OCI-LY3 (cell line): ENCODE data around the gene KRTAP4-4.

ENCODE experiments used
- H2AFZ ChIP-seq: fragments of 200-600, 300-600 bp; shearing (Covaris generic); 2 replicates; pipeline ENCODE4 v1.6.0; 2014; ENCODE audit warnings: antibody characterized with exemption, low read depth, low read length
- H3K27ac ChIP-seq: fragments of 200-600, 300-600 bp; sonication (generic); 2 replicates; pipeline ENCODE4 v1.5.1; 2014; ENCODE audit warnings: mild to moderate bottlenecking, low read length, moderate library complexity, mixed read lengths
- H3K27me3 ChIP-seq: fragments of 200-600, 300-600 bp; sonication (generic); 2 replicates; pipeline ENCODE4 v1.6.1; 2014; ENCODE audit warnings: low read depth, low read length, mixed read lengths
- H3K36me3 ChIP-seq: fragments of 200-600, 300-600 bp; sonication (generic); replicated peaks from 2 replicates; pipeline ENCODE3; 2014; ENCODE audit warnings: low read depth, low read length, mixed read lengths
- H3K4me1 ChIP-seq: fragments of 300-600, 200-600 bp; sonication (generic); 2 replicates; pipeline ENCODE4 v1.6.1; 2014; ENCODE audit warnings: low read length, mixed read lengths
- H3K4me2 ChIP-seq: fragments of 200-600, 300-600 bp; sonication (generic); 2 replicates; pipeline ENCODE4 v1.6.1; 2014; ENCODE audit warnings: low read length, mixed read lengths
- H3K4me3 ChIP-seq: fragments of 300-600, 200-600 bp; sonication (generic); 2 replicates; pipeline ENCODE4 v1.5.1; 2014; ENCODE audit warnings: antibody characterized with exemption, mild to moderate bottlenecking, low read length, moderate library complexity
- H3K79me2 ChIP-seq: fragments of 300-600, 200-600 bp; shearing (Covaris generic); 2 replicates; pipeline ENCODE4 v1.6.1; 2014; ENCODE audit warnings: mild to moderate bottlenecking, low read length, mixed read lengths
- H3K9ac ChIP-seq: fragments of 300-600, 200-600 bp; shearing (Covaris generic); 2 replicates; pipeline ENCODE4 v1.6.0; 2014; ENCODE audit warnings: mild to moderate bottlenecking, low read length, moderate library complexity
- H3K9me3 ChIP-seq: fragments of 200-600, 300-600 bp; shearing (Covaris generic); 2 replicates; pipeline ENCODE4 v1.6.1; 2014; ENCODE audit warnings: low read length, mixed read lengths; ENCODE audit not compliant: insufficient read depth
- H4K20me1 ChIP-seq: fragments of 200-600, 300-600 bp; sonication (generic); 2 replicates; pipeline ENCODE4 v1.6.1; 2016; ENCODE audit warnings: low read length, mixed read lengths; ENCODE audit not compliant: insufficient read depth
- CTCF ChIP-seq: fragments of 200-600, 300-600 bp; sonication (generic); IDR thresholded peaks from 2 replicates; pipeline ENCODE4 v1.5.1; 2014; ENCODE audit warnings: antibody characterized with exemption, low read length, low read depth
- EZH2phosphoT487 ChIP-seq: fragments of 200-600 bp; shearing (Covaris generic); IDR thresholded peaks from 2 replicates; pipeline ENCODE4 v1.6.1; 2018; ENCODE audit warnings: antibody characterized with exemption, mixed run types, low read depth

Gene KRTAP4-4

DNA sequence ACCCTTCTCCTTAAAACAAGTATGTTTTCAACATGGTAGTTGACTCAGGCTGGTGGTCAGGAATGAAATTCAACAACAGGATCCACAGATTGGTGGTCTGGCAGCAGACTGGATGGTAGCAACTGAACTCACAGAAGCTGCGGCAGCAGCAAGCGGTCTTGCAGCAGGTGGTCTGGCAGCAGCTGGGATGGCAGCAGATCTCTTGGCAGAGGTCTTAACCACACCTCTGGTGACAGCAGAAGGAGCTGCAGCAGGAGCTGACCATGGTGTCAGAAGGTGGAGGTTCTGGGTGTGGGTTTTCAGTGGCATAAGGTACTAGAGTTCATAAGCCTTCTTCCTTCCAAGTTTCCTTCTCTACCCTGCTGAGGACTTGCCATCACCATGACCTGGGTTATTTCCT lies 26.3 kb upstream of the KRTAP4-4 start:
- no peaks in the 10 kb centered on the region for H4K20me1 ChIP-seq
- TF ChIP-seq CTCF (no peak), EZH2phosphoT487 (no peak)

DNA sequence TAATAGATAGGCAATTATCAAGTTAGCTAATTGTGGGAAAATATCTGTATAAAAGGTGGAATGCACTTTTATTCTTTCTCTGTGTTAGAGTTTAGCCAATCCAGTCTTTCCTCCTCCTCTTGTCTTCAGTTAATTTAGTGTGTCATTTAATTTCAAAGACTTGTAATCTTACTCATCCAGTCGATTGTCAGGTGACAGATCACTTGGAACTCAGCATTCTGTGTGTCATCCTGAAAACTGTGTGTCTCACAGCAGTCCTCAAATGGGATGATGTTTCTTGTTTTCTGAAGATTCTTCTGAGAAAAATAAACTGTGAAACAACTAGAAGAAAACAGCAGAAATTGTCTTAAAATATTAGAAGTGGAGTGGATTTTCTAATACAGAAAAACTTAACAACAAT lies 24.5 kb upstream of the KRTAP4-4 start:
- Histone ChIP-seq H4K20me1 (no peaks in the 10 kb centered on the region), H3K9ac (no peak overlapping the region), H3K4me3 (no peak overlapping the region), H2AFZ (no peak overlapping the region), H3K9me3 (no peaks in the 10 kb centered on the region), H3K27me3 (peaks cover 11% of the 10 kb centered on the region), H3K27ac (no peak overlapping the region), H3K4me1 (no peaks in the 10 kb centered on the region), H3K36me3 (no peaks in the 10 kb centered on the region), H3K79me2 (no peaks in the 10 kb centered on the region), H3K4me2 (no peak overlapping the region)
- TF ChIP-seq CTCF: no peak
- TF ChIP-seq EZH2phosphoT487: no peak

More for the DNA sequence above, 26.3 kb upstream of the KRTAP4-4 start:
- Histone ChIP-seq H3K9me3 (no peaks in the 10 kb centered on the region), H3K36me3 (no peaks in the 10 kb centered on the region), H3K4me1 (no peaks in the 10 kb centered on the region), H3K9ac (no peak overlapping the region), H2AFZ (no peak overlapping the region), H3K27ac (no peak overlapping the region), H3K79me2 (no peaks in the 10 kb centered on the region), H3K27me3 (peaks cover 15% of the 10 kb centered on the region), H3K4me2 (no peak overlapping the region), H3K4me3 (no peak overlapping the region)

GRCh38 chr17:41184480-41184961 lies 24.0 kb upstream of the KRTAP4-4 start, which contains the start of gene KRTAP4-1:
Gene KRTAP4-1 (minus strand): TSS chr17:41184911. CDS start chr17:41184854, 57 bp downstream.
- H3K27ac ChIP-seq: no peak within 1 kb of the TSS
- H3K9me3 ChIP-seq: no peaks in the 10 kb centered on the region
- no peak within 1 kb of the TSS for H3K4me3 ChIP-seq
- H3K9ac ChIP-seq: no peak within 1 kb of the TSS
- H3K4me1 ChIP-seq: no peaks in the 10 kb centered on the region
- H3K36me3 ChIP-seq: no peaks in the 10 kb centered on the region
- H4K20me1 ChIP-seq: no peaks in the 10 kb centered on the region
- H3K79me2 ChIP-seq: no peaks in the 10 kb centered on the region
- H3K4me2 ChIP-seq: no peak within 1 kb of the TSS
- peaks cover 11% of the 10 kb centered on the region for H3K27me3 ChIP-seq
- TF ChIP-seq EZH2phosphoT487 (no peak), CTCF (no peak)
- H2AFZ ChIP-seq: no peak within 1 kb of the TSS

GRCh38 chr17:41178843-41179616 lies 18.5 kb upstream of the KRTAP4-4 start:
- Histone ChIP-seq H3K4me3 (no peak overlapping the region), H3K36me3 (no peaks in the 10 kb centered on the region), H3K9me3 (no peaks in the 10 kb centered on the region), H3K27me3 (peaks cover 39% of the 10 kb centered on the region), H3K79me2 (no peaks in the 10 kb centered on the region), H3K4me2 (no peak overlapping the region), H2AFZ (no peak overlapping the region), H4K20me1 (no peaks in the 10 kb centered on the region), H3K4me1 (peaks cover 22% of the 10 kb centered on the region), H3K27ac (no peak overlapping the region), H3K9ac (no peak overlapping the region)
- TF ChIP-seq EZH2phosphoT487: no peak
